Epithelial cell of esophagus (primary cell): Measurements from ENCODE around the gene MED31.
"Not testable (repeated sequence)": the region's sequence is repeated elsewhere in the genome, so short reads cannot be mapped to it uniquely, and the experiment has no call there.

ENCODE experiments used
- DNase-seq: peaks from one replicate; pipeline ENCODE4 v3.0.0; 2010; ENCODE audit warnings: low read depth
- H3K4me3 ChIP-seq: 2 replicates; pipeline ENCODE4 v1.5.1; 2011; ENCODE audit warnings: mild to moderate bottlenecking, low read length, control low read depth
- CTCF ChIP-seq: IDR thresholded peaks from 2 replicates; pipeline ENCODE4 v1.5.1; 2011; ENCODE audit warnings: low read depth, mild to moderate bottlenecking, low read length, control low read depth, inconsistent platforms; ENCODE audit not compliant: insufficient read depth; ENCODE audit errors: missing control alignments

MED31 gene

GRCh38 chr17:6695051-6695450, 43.6 kb upstream of the MED31 start:
- no peak for TF ChIP-seq CTCF
- DNase-seq: no peak
- no peak overlapping the region for H3K4me3 ChIP-seq

GRCh38 chr17:6691958-6692357, 40.6 kb upstream of the MED31 start:
- DNase-seq: not testable (repeated sequence)

GRCh38 chr17:6691546-6691945, 40.1 kb upstream of the MED31 start:
- no peak for TF ChIP-seq CTCF
- no peak overlapping the region for H3K4me3 ChIP-seq
- DNase-seq: no peak

More at GRCh38 chr17:6691958-6692357, 40.6 kb upstream of the MED31 start:
- not testable (repeated sequence) for H3K4me3 ChIP-seq

GRCh38 chr17:6690641-6691040, 39.2 kb upstream of the MED31 start:
- no peak for TF ChIP-seq CTCF
- H3K4me3 ChIP-seq: no peak overlapping the region
- DNase-seq: no peak

- no peak for TF ChIP-seq CTCF
- no peak overlapping the region for H3K4me3 ChIP-seq
- DNase-seq: no peak
These were observed 37.5 kb upstream of the MED31 start for GRCh38 chr17:6688944-6689343.

GRCh38 chr17:6686026-6686425, 34.6 kb upstream of the MED31 start:
- TF ChIP-seq CTCF: no peak
- H3K4me3 ChIP-seq: no peak overlapping the region
- DNase-seq: no peak

- DNase-seq: no peak
These were observed 33.7 kb upstream of the MED31 start for GRCh38 chr17:6684881-6685767.

More at GRCh38 chr17:6684881-6685767, 33.7 kb upstream of the MED31 start:
- no peak overlapping the region for H3K4me3 ChIP-seq
- TF ChIP-seq CTCF: no peak
